GM21515 (cell line): ENCODE results near the gene SLC38A6.

Experiments used
- ATAC-seq: cut with Tn5 transposase; IDR thresholded peaks from one replicate; pipeline ENCODE4 v1.9.1; 2021; ENCODE audit not compliant: unreplicated experiment

The SLC38A6 gene

GRCh38 chr14:60977847-60978246, 3.2 kb upstream of the SLC38A6 start:
- no peak for ATAC-seq

GRCh38 chr14:60981633-60982455, 799 bp downstream of the SLC38A6 start:
- no peak for ATAC-seq

- ATAC-seq, result no peak
Observed at GRCh38 chr14:60984196-60984595, 3.2 kb downstream of the SLC38A6 start.

GRCh38 chr14:60986500-60986899, 5.5 kb downstream of the SLC38A6 start:
- ATAC-seq, result no peak

GRCh38 chr14:60989599-60989998, 8.6 kb downstream of the SLC38A6 start:
- ATAC-seq, result no peak

GRCh38 chr14:60998617-60999016, 17.6 kb downstream of the SLC38A6 start:
- ATAC-seq, result no peak

- no peak for ATAC-seq
Observed at GRCh38 chr14:60999536-60999935, 18.5 kb downstream of the SLC38A6 start.

GRCh38 chr14:61003571-61003970, 22.5 kb downstream of the SLC38A6 start:
- ATAC-seq, result no peak

GRCh38 chr14:61019537-61019936, 38.5 kb downstream of the SLC38A6 start:
- ATAC-seq, result no peak

- ATAC-seq, result peak; percentile 61
Observed at GRCh38 chr14:61025251-61026223, 44.5 kb downstream of the SLC38A6 start.

- no peak for ATAC-seq
Observed at GRCh38 chr14:61026526-61026925, 45.5 kb downstream of the SLC38A6 start.

GRCh38 chr14:61031026-61031425, 50.0 kb downstream of the SLC38A6 start:
- no peak for ATAC-seq

- no peak for ATAC-seq
Observed at GRCh38 chr14:61033054-61033453, 52.0 kb downstream of the SLC38A6 start.

- ATAC-seq, result no peak
Observed at GRCh38 chr14:61033855-61034254, 52.8 kb downstream of the SLC38A6 start.

- ATAC-seq, result peak; percentile 86
Observed at GRCh38 chr14:61034416-61035120, 53.5 kb downstream of the SLC38A6 start.

- ATAC-seq, result no peak
Observed at GRCh38 chr14:61037215-61037614, 56.2 kb downstream of the SLC38A6 start.

- no peak for ATAC-seq
Observed at GRCh38 chr14:61041704-61042103, 60.7 kb downstream of the SLC38A6 start.

- ATAC-seq, result no peak
Observed at GRCh38 chr14:61042220-61042619, 61.2 kb downstream of the SLC38A6 start.

GRCh38 chr14:61043506-61043905, 62.5 kb downstream of the SLC38A6 start:
- ATAC-seq, result no peak

GRCh38 chr14:61047021-61047420, 66.0 kb downstream of the SLC38A6 start:
- no peak for ATAC-seq

- no peak for ATAC-seq
Observed at GRCh38 chr14:61048640-61049039, 67.6 kb downstream of the SLC38A6 start.
